ENCODE measurements around the gene APH1A.
"Not testable (repeated sequence)": the region's sequence is repeated elsewhere in the genome, so short reads cannot be mapped to it uniquely, and the experiment has no call there.

The APH1A gene

GRCh38 chr1:150232921-150233320 lies 35.9 kb downstream of the APH1A start:
- not testable (repeated sequence) for DNase-seq

GRCh38 chr1:150228246-150228645 lies 40.6 kb downstream of the APH1A start:
- DNase-seq, result not testable (repeated sequence)

- no peak for DNase-seq
These were observed 41.6 kb downstream of the APH1A start for GRCh38 chr1:150227228-150227627.

- DNase-seq, result no peak
These were observed 42.3 kb downstream of the APH1A start for GRCh38 chr1:150226486-150226885.

GRCh38 chr1:150225546-150225945 lies 43.3 kb downstream of the APH1A start:
- no peak for DNase-seq

- DNase-seq, result no peak
These were observed 43.8 kb downstream of the APH1A start for GRCh38 chr1:150224983-150225382.

- no peak for DNase-seq
These were observed 47.3 kb downstream of the APH1A start for GRCh38 chr1:150221552-150221951.

- DNase-seq, result not testable (repeated sequence)
These were observed 53.0 kb downstream of the APH1A start for GRCh38 chr1:150215855-150216254.
